ENCODE results near the gene YIPF4. TPM values are rescaled to one million over a fixed set of nuclear protein-coding genes. Genes with fewer than 3 reads are reported as not detected.

YIPF4 gene
- total RNA-seq: 73.5 and 75.5 TPM in 2 replicates
- long read RNA-seq, full-length matches to known transcripts: 475 of 534 reads
- long read RNA-seq, partial matches to known transcripts: 21 of 534 reads
- long read RNA-seq, other reads (novel, unspliced or antisense): 38 of 534 reads

DNA sequence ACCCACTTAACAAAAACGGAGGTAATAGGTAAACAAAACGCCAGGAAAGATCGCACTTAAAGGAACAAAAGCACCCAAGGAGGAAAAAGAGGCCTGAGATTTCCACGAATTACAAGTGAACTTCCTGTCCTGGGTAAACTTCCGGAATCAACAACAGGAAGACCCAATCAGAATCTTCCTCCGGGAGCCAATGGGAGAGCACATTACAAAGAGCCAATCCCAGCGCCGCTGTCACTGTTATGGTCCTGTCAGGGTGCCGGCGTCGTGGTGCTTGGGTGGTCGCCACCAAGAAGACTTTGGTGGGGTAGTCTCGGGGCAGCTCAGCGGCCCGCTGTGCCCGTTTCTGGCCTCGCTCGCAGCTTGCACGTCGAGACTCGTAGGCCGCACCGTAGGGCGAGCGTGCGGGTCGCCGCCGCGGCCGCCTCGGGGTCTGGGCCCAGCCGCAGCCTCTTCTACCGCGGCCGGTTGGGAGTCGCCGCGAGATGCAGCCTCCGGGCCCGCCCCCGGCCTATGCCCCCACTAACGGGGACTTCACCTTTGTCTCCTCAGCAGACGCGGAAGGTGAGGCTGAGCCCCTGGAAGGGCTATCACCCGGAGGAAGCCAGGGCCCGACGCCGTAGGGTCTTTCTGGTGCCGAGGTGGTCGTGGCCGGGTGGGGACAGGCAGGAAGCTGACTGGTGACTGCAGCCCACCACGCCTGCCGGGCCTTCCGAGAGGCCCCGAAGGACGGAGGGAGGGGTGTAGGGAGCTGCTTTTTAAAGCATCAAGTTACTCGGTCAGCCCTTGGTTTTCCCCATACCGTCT is at the start of gene YIPF4:
Gene YIPF4, plus strand, starts transcription at position 231 of the 804 bp plus-strand sequence. Its CDS starts 252 bp downstream, at position 483.
- DNase-seq (ENCODE audit: extremely low spot score, unreplicated experiment): peak; percentile 95
- Mint-ChIP-seq H3K4me1 (ENCODE audit: unreplicated experiment) (peaks cover 21% of the 10 kb centered on the region), H3K27ac (ENCODE audit: unreplicated experiment) (peak within 1 kb of the TSS; percentile 97), H3K4me3 (ENCODE audit: unreplicated experiment) (peak within 1 kb of the TSS; percentile 96), H3K36me3 (ENCODE audit: unreplicated experiment) (peaks cover 10% of the 10 kb centered on the region), H3K27me3 (ENCODE audit: unreplicated experiment) (peaks cover 11% of the 10 kb centered on the region), H3K9me3 (ENCODE audit: unreplicated experiment) (no peaks in the 10 kb centered on the region)
- TF ChIP-seq, protein P1, sequence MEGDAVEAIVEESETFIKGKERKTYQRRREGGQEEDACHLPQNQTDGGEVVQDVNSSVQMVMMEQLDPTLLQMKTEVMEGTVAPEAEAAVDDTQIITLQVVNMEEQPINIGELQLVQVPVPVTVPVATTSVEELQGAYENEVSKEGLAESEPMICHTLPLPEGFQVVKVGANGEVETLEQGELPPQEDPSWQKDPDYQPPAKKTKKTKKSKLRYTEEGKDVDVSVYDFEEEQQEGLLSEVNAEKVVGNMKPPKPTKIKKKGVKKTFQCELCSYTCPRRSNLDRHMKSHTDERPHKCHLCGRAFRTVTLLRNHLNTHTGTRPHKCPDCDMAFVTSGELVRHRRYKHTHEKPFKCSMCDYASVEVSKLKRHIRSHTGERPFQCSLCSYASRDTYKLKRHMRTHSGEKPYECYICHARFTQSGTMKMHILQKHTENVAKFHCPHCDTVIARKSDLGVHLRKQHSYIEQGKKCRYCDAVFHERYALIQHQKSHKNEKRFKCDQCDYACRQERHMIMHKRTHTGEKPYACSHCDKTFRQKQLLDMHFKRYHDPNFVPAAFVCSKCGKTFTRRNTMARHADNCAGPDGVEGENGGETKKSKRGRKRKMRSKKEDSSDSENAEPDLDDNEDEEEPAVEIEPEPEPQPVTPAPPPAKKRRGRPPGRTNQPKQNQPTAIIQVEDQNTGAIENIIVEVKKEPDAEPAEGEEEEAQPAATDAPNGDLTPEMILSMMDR (IDR thresholded peaks at IDR 0.05): no peak

- TF ChIP-seq, protein P1 (IDR thresholded peaks at IDR 0.05): no peak
- Mint-ChIP-seq H3K27me3 (ENCODE audit: unreplicated experiment) (no peaks in the 10 kb centered on the region), H3K9me3 (ENCODE audit: unreplicated experiment) (no peaks in the 10 kb centered on the region), H3K36me3 (ENCODE audit: unreplicated experiment) (peaks cover 16% of the 10 kb centered on the region), H3K4me3 (ENCODE audit: unreplicated experiment) (no peak overlapping the region), H3K27ac (ENCODE audit: unreplicated experiment) (no peak overlapping the region), H3K4me1 (ENCODE audit: unreplicated experiment) (peaks cover 6% of the 10 kb centered on the region)
- DNase-seq (ENCODE audit: extremely low spot score, unreplicated experiment): no peak
Measured at GRCh38 chr2:32228181-32228580, 49.5 kb upstream of the YIPF4 start.

DNA sequence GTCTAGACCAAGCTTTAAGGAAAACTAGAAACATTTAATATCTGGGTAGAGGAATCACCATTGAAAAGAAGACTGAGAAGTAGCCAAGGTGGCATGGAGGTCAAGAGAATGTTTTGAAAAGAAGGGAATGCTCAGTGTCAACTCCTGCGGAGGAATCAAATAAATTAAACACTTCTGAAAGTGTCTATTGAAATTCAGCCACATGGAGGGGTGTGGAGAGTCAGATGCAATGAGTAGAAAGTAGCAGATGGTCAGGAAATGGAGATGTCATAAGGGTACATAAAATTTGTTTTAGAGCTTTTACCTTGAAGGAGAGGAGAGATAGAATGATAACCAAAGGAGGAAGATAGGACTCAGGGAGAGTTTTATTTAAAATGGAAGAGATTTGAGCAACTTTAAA is 48.1 kb upstream of the YIPF4 start:
- H3K4me1 Mint-ChIP-seq (ENCODE audit: unreplicated experiment): peaks cover 6% of the 10 kb centered on the region
- DNase-seq (ENCODE audit: extremely low spot score, unreplicated experiment): no peak
- no peaks in the 10 kb centered on the region for H3K27me3 Mint-ChIP-seq (ENCODE audit: unreplicated experiment)
- TF ChIP-seq, protein P1 (IDR thresholded peaks at IDR 0.05): no peak
- H3K36me3 Mint-ChIP-seq (ENCODE audit: unreplicated experiment): peaks cover 8% of the 10 kb centered on the region
- H3K4me3 Mint-ChIP-seq (ENCODE audit: unreplicated experiment): no peak overlapping the region
- H3K9me3 Mint-ChIP-seq (ENCODE audit: unreplicated experiment): no peaks in the 10 kb centered on the region
- H3K27ac Mint-ChIP-seq (ENCODE audit: unreplicated experiment): no peak overlapping the region

GRCh38 chr2:32231959-32232358 is 45.7 kb upstream of the YIPF4 start:
- no peaks in the 10 kb centered on the region for H3K27me3 Mint-ChIP-seq (ENCODE audit: unreplicated experiment)
- DNase-seq (ENCODE audit: extremely low spot score, unreplicated experiment): no peak
- H3K4me1 Mint-ChIP-seq (ENCODE audit: unreplicated experiment): peaks cover 6% of the 10 kb centered on the region
- TF ChIP-seq, protein P1 (IDR thresholded peaks at IDR 0.05): no peak
- H3K27ac Mint-ChIP-seq (ENCODE audit: unreplicated experiment): no peak overlapping the region
- H3K4me3 Mint-ChIP-seq (ENCODE audit: unreplicated experiment): no peak overlapping the region
- H3K9me3 Mint-ChIP-seq (ENCODE audit: unreplicated experiment): no peaks in the 10 kb centered on the region
- peaks cover 1% of the 10 kb centered on the region for H3K36me3 Mint-ChIP-seq (ENCODE audit: unreplicated experiment)

GRCh38 chr2:32235315-32235714 is 42.4 kb upstream of the YIPF4 start:
- H3K27ac Mint-ChIP-seq (ENCODE audit: unreplicated experiment): no peak overlapping the region
- peaks cover 1% of the 10 kb centered on the region for H3K36me3 Mint-ChIP-seq (ENCODE audit: unreplicated experiment)
- H3K9me3 Mint-ChIP-seq (ENCODE audit: unreplicated experiment): no peaks in the 10 kb centered on the region
- no peak overlapping the region for H3K4me3 Mint-ChIP-seq (ENCODE audit: unreplicated experiment)
- H3K4me1 Mint-ChIP-seq (ENCODE audit: unreplicated experiment): no peaks in the 10 kb centered on the region
- no peak for DNase-seq (ENCODE audit: extremely low spot score, unreplicated experiment)
- TF ChIP-seq, protein P1 (IDR thresholded peaks at IDR 0.05): no peak
- H3K27me3 Mint-ChIP-seq (ENCODE audit: unreplicated experiment): no peaks in the 10 kb centered on the region

Measured in osteocyte (in vitro differentiated cells).